Bone marrow (tissue), 2 donors: ENCODE results near the gene ID4.
"Not testable (repeated sequence)": the region's sequence is repeated elsewhere in the genome, so short reads cannot be mapped to it uniquely, and the experiment has no call there.

Experiments
- DNase-seq, 2 donors: peaks; one replicate each; lab custom pipeline; 2025; lab: John Stamatoyannopoulos, UW

ID4 gene

DNA sequence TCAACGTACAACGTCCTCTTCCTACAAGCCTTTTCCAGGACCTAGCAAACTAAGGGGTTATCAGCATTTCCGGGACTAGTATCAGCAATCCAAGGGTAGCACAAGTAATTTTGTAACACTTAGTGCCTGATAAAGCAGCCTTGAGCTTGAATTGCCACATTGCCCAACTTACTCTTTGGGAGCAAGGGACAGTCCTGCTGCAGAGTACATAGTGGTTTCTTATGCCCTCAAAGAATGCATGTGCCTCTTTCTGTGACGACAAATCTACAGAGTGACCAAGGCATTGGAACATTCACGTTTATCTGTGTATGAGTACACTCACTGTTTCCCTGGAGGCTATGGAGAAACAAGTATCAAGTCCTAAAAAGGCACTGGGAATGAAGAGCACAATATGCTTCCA is 3.2 kb upstream of the ID4 start:
- no peak for DNase-seq

DNA sequence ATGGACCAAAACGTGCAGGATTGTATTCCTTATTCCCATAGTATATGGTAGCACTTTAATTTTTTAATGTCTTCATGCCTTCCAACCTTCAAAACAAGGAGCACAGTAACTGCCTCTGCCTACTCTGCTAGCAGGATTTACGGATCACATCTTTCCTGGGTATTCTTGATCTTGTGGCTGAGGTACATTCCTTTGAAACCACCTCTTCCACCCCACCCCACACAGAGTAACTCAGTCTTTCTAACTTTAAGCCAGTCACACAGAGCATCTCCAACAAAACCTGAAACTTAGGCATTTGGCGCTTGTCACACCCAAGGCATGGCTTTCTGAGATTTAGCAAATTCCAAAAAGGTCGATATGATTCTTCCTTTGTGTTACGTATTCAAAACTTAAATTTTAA is 2.3 kb upstream of the ID4 start:
- DNase-seq, result no peak

DNA sequence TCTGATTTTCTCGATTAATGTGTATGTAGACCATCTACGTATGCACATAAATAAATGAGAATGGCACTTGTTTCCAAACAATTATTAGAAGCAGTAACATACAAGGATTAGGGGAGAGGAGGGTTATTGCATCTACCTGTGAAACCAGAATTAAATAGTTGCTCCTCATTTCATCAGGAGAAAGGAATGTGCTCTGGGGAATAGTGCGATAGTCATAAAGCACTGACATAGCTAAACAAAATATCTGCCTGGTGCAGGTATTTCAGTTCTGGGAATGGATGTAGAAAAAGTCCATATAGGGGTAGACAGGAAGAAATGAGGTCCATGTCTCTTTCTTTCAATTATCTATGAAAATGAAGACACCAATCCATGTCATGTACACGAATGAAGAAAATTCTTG is 1.6 kb upstream of the ID4 start:
- no peak for DNase-seq

DNA sequence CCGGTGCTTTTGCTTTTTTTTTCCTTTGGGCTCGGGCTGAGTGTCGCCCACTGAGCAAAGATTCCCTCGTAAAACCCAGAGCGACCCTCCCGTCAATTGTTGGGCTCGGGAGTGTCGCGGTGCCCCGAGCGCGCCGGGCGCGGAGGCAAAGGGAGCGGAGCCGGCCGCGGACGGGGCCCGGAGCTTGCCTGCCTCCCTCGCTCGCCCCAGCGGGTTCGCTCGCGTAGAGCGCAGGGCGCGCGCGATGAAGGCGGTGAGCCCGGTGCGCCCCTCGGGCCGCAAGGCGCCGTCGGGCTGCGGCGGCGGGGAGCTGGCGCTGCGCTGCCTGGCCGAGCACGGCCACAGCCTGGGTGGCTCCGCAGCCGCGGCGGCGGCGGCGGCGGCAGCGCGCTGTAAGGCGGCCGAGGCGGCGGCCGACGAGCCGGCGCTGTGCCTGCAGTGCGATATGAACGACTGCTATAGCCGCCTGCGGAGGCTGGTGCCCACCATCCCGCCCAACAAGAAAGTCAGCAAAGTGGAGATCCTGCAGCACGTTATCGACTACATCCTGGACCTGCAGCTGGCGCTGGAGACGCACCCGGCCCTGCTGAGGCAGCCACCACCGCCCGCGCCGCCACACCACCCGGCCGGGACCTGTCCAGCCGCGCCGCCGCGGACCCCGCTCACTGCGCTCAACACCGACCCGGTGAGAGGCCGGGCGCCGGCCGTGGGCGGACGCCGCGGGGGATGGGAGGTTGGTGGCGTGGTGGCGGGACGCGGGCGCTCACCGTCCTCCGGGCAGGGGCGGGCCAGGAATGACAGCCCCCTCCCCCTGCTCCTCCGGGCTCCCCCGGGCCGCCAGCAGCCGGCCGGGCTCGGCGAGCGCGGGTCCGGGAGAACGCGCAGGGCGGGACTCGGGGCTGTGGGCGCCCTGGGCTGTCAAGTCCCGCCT is 606 bp downstream of the ID4 start:
- DNase-seq, result no peak

DNA sequence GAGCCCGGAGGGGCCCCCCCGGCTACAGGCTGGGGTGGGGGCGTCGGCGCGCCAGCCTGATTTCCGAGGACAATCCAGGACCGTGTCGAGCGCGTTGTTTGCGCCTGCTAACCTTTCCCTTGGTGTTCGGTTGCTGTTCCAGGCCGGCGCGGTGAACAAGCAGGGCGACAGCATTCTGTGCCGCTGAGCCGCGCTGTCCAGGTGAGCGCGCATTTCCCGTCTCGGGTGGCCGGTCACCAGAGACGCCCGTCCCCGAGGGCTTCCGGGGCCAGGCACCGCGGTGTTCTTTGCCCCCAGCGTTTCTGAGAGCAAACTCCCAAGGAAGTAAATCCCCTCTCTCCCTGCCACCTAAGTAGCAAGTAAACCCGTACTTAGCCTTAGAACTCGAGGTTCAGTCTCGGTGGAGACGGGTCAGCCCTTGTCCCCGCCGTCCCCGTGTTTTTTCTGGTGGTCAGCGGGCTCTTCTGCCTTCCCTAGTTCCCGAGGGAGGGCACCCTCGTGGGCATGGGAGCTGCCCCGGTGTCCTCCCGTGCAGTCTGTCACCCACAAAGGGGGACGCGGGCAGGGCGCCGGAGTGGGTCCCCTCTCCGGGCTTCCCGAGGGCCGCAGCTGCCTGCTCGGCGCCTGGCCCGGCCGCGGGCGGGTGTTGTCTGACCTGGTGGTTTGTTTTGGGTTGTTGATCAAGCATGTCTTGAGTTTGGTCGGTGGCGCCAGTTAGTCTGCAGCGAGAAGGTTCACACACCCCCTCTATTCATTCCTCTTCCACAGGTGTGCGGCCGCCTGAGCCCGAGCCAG is 1.5 kb downstream of the ID4 start:
- DNase-seq, result no peak

DNA sequence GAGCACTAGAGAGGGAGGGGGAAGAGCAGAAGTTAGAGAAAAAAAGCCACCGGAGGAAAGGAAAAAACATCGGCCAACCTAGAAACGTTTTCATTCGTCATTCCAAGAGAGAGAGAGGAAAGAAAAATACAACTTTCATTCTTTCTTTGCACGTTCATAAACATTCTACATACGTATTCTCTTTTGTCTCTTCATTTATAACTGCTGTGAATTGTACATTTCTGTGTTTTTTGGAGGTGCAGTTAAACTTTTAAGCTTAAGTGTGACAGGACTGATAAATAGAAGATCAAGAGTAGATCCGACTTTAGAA is 2.0 kb downstream of the ID4 start:
- no peak for DNase-seq

DNA sequence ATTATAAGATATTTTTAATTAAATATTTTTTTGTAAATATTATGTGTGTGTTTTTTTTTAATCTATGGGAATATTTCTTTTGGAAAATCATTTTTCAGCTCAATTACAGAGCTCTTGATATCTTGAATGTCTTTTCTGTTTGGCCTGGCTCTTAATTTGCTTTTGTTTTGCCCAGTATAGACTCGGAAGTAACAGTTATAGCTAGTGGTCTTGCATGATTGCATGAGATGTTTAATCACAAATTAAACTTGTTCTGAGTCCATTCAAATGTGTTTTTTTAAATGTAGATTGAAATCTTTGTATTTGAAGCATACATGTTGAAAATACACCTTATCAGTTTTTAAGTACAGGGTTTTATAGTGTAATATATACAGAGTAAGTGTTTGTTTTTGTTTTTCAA is 2.6 kb downstream of the ID4 start:
- no peak for DNase-seq

DNA sequence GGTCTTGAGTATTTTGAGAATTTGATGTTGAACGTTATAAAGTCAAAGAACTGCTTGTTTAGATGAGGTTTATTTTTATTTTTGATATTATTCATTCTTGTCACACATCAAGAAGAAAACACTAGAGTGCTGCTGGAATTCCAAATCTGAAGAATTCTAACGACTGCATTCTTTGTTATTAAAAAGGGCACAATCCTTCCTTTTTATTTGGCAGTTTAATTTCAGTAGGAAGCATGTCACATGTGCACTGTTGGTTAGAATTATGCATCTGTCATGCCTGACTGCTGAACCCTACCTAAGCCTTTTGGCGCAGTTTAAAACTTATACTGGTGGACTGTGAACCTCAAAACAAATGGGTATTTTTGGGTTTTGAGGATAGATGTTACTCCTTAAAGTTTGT is 4.0 kb downstream of the ID4 start:
- no peak for DNase-seq

DNA sequence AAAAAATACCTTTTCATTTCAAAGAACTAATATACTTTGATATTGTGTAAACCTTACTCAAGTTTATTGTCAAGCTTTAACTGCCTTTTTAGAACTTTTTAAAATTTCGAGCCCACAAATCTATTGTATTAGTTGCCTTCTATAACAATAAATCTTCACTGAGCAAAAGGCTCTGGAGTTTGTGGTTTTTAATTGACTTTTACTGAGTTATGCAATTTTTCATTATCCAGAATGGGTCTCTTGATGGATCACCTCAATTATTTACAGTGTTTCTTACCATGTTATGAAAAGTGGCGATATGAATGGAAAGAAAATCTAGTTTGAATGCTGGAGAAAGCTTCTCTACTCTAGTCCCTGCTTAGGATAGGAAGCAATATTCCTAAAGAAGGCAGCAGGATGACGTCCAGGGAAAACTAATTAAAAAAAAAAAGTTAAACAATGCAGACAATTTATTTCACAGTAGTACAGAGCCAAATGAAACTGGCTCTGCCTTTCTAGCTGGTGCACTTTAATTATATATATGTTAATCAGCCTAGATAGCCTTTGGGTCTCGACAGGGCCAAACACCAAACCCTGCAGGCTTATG is 5.0 kb downstream of the ID4 start:
- no peak for DNase-seq

DNA sequence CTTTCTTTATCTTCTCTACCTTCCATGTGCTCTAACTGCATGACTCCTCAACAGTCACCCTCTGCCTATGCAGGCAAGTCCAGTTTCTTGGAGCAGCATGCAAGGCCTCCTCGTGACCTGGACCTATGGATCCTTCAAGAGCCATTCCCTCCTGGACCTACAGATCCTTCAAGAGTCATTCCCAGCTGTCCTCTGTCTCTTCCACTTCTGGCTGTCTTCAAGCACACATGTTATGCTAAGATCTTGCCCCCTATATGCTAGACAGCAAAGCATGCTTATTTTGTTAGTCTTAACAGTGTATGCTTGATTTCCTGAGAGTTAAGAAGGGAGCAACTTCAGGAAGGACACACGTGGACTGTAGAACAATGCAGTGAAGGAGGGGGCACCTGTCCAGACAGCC is 7.5 kb downstream of the ID4 start:
- DNase-seq, result no peak

DNA sequence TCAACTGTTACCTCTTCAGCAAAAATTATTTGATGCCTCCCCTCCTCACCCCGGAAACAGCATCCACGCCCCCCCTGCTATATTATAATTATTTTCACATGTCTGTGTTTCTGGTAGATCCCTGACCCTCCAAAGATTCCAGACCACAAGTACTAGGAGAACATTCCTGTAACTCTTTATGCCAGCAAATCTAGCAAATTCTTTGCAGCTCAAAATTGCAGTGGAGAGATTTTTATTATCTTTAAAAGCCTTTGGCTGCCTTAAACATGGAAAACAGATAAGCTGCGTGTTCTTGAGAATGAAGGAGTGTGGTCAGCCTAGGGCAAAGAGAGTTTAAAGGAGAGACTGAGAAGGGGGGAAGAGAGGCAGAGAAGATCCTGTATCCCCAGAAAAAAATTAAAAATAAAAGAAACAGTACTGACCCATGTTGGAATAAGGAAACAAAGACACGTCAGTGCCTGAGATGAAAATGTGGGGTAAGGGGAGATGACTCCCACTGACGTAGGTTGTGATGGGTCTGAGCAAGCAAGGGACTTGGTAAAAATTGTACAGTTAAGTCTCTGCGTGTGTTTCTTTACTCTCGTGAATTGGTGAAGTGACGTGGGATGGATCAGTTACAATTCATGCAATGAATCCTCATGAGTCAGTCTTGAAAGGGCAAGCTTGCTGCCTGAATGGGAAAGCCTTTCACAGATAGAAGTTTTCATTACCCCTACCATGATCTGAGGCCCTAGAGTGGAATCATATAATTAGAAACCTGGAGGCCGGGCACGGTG is 8.3 kb downstream of the ID4 start:
- DNase-seq, result no peak

DNA sequence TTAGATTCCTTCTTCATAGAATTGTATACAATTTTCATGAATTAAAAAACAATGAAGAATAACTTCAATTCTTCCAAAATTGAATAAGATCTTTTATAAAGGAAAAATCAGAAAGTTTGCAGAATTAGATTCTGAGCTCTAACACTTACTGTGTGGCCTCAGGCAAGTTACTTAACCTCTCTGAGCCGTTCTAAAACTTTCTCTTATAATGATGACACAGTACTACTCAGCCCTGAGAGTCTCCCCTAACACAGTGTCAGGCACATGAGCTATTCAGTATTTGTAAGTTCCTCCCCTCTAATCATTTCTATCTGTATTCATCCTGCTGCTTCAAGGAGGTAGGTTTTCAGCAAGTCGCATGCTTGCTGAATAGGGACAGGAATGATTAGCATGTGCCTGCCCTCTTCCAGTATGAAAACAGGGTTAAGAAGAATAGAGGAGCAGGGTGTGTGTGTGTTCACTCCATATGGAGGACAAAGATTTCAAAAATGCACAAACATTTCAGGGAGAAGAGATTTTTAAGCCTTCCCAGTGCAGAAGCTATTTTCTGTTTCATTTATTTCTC is 11.4 kb downstream of the ID4 start:
- DNase-seq, result no peak

DNA sequence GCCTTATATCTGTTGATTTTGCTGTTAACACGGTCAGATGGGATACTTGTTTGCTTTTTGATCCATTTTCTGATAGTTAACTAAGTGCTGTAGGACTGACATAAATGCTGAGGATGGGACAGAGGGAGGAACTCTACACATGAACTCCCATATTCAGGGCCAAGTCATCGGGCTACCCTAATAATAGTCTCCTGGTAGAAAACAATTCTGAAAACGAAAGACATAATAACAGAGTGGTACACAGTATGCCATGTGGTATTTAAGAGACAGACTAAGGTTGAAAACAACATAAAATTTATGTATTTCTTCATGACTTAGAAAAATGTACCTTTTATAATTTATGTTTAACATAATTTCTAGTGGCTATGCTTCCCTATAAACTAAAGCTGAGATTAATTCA is 12.0 kb downstream of the ID4 start:
- DNase-seq, result no peak

DNA sequence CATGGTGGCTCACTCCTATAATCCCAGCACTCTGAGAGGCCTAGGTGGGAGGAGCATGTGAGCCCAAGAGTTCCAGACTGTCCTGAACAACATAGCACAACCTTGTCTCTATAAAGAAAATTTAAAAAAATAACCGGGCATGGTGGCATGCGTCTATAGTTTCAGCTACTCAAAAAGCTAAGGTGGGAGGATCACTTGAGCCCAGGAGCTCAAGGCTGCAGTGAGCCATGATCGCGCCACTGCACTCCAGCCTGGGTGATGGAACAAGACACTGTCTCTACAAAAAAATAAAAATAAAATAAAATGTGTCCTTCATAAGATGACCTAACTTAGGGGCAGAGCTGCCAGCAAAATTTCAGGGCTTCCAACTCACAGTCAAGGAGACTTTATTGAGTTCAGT is 12.6 kb downstream of the ID4 start:
- no peak for DNase-seq

DNA sequence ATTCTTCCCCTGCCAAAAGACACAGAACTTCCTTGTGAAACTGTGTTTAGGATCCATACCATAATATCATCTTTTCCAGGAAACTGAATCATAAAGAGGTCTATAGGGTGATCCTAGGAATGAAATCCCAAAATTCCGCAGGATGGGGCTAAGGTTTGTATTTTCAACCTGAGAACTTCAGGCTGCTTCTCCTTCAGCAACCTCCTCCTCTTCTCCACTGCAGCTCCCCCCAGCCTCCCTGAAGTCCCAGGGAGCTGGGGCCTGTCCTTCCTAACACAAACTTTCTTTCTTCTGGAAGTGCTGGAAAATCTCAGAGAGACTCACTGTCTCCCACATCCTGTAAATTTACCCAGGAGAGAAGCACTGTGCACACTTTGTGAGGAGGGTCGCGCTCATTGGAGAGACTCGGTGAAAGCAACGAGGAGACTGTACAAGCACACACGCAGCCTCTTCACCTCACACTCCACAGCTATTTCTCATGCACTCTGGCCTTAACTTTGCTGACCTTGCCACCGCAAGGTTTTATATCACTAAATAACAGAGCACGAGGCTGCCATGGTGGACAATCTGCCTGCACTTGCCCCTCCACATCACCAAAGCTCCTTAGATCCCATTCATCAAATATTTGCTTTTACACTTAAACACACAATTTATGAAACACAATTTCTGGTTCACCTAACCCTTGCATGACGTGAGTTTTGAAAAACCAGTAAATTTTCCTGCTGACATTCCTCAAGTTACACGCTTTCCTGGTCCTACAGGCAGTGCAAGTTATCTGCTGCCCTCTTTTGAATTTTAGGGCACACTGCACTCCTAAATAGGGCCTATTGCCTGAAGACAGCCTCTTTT is 14.3 kb downstream of the ID4 start:
- no peak for DNase-seq

DNA sequence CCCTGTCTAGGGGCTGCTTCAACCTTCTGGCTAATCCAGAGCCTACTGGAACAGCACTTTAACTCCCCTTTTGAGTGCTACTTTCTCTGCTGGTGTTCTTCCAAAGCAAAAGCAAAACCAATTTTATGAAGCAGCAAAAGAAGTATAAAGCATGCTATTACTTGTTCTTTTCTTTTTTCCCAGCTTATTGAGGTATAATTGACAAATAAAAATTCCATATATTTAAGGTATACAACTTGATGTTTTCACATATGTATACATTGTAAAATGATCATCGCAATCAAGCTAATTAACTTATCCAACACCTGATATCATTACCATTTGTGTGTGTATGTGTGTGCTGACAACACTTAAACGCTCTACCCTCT is 14.9 kb downstream of the ID4 start:
- DNase-seq, result no peak

DNA sequence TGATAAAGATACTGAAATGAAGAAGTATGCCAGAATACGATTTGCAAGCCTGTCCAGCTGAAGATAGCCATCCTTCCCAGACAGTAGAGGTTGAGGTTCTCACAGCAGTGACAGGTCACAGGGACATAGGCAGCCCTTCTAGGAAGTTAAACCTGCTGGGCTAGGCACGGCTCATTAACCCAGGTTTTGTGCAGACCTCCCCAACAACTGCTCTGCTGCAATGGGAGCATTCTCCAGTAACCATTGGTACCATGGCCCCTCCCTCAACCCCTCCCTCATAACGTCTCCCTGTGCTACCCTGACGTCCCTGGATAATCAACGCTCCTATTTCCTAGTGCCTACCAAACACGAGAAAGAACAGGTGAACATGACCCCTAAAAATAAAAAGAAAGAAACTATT is 15.8 kb downstream of the ID4 start:
- no peak for DNase-seq

DNA sequence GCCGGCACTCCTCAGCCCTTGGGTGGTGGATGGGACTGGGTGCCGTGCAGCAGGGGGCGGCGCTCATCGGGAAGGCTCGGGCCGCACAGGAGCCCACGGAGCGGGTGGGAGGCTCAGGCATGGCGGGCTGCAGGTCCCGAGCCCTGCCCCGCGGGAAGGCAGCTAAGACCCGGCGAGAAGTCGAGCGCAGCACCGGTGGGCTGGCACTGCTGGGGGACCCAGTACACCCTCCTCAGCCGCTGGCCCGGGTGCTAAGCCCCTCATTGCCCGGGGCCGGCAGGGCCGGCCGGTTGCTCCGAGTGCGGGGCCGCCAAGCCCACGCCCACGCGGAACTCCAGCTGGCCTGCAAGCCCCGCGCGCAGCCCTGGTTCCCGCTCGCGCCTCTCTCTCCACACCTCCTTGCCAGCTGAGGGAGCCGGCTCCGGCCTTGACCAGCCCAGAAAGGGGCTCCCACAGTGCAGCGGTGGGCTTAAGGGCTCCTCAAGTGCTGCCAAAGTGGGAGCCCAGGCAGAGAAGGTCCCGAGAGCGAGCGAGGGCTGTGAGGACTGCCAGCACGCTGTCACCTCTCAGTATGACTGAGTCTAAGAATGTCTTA is 17.3 kb downstream of the ID4 start:
- not testable (repeated sequence) for DNase-seq

DNA sequence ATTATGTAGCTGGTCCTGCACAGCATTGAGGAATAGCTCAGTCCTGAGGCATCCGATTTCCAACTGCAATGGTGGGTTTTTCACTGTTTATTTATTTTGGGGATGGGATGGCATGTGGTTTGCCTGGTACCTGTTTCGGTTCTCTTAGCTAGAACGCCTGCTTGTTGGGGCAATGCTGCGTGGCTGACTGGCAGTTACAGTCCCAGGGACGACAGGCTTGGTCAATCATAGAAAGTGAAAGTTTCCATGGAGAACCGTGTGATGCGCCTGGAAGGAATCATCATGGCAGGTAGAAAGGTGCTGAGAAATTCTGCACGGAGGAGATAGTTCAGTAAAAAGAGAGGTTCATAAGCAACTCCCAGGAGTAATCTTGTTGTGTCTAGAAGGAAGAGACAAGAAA is 18.4 kb downstream of the ID4 start:
- DNase-seq, result no peak

DNA sequence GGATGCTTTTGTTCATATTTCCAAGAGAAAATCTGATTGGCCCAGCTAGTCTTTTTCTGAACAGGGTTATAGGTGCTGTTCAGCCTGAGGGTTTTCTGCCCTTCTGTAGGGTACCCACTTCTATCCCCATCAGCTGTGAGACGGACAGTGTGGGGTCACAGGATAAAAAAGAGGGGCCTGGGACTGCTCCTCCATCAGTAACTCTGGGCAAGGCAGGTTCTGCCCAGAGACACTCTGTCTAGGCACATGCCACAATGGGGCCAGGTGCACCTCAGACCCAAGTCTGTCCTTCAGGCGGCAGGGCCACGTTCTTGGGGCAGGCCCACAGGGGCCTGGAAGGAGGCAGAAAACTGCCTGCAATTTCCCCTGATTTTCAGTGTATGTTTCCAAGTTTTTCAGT is 20.0 kb downstream of the ID4 start:
- no peak for DNase-seq

DNA sequence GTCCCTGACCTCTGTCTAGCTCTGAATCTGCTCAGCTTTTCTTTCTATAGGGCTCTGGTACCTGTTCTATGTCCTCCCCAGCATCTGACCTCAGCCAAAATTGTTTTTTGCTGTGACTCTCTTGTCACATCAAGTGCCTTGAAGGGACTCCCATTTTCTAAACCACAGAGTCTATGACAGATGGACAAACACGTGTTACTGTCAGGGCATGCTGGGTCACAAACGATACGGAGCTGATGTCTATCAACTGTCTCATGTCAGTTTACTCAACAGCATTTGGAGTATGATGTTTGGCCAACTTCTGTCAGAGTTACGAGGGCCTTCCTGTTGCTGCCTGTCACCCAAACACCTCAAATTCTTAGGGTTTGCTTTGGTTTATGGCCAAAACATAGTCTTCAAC is 20.5 kb downstream of the ID4 start:
- DNase-seq, result no peak
